Measurements from ENCODE around the gene PSMF1.

The PSMF1 gene

DNA sequence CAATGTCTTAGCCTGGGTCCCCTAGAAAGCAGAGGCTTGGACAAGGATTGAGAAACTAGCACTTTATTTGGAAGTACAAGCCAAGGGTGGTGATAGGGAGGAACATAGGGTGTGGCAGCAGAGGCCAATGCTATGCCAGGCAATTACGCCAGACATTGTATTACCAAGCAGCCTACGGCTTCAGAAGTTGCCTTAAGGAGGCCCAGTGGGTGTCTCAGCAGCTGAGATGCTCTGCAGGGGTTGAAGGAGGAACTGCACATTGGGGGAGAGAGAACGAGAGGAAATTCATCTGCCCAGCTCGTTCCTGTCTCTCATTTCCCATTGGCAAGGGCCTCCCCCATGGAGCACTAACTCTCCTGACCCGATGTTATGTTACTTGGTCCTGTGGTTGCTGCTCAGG, 85.7 kb downstream of the PSMF1 start:
- H3K4me3 ChIP-seq (ENCODE audit: low read depth, low read length) = no peak overlapping the region
- TF ChIP-seq, protein P1, sequence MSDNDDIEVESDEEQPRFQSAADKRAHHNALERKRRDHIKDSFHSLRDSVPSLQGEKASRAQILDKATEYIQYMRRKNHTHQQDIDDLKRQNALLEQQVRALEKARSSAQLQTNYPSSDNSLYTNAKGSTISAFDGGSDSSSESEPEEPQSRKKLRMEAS (IDR thresholded peaks at IDR 0.05; ENCODE audit: low read depth, low read length) = no peak
- no peak for TF ChIP-seq MYC (IDR thresholded peaks at IDR 0.05; ENCODE audit: low read depth, low read length)
- TF ChIP-seq POLR2A (IDR thresholded peaks at IDR 0.05; ENCODE audit: extremely low read depth, insufficient read length) = no peak
- TF ChIP-seq CTCF (IDR thresholded peaks at IDR 0.05; ENCODE audit: low read depth, low read length) = no peak
- no peak for DNase-seq (ENCODE audit: low read depth)

DNA sequence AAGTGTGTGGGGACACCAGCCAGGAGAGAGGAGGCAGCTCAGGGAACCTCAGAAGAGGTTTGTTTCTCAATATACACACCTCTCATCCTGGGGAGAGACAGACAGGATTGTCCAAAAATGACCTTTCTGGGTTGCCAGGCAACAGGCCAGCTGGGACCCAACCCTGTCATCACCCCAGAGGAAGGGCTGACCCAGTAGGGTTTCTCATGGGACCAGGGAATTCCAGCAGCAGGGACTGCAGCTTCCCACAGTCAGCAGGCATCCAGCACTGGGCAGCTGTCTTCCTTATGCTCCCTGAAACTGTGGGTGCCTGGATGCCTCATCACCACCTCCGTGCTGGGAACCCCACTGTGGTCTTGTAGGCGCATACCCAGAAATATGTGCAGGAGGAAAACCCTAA, 86.2 kb downstream of the PSMF1 start:
- no peak for DNase-seq (ENCODE audit: low read depth)
- TF ChIP-seq, protein P1 (IDR thresholded peaks at IDR 0.05; ENCODE audit: low read depth, low read length) = no peak
- TF ChIP-seq MYC (IDR thresholded peaks at IDR 0.05; ENCODE audit: low read depth, low read length) (no peak), CTCF (IDR thresholded peaks at IDR 0.05; ENCODE audit: low read depth, low read length) (no peak), POLR2A (IDR thresholded peaks at IDR 0.05; ENCODE audit: extremely low read depth, insufficient read length) (no peak)
- no peak overlapping the region for H3K4me3 ChIP-seq (ENCODE audit: low read depth, low read length)

- H3K4me3 ChIP-seq (ENCODE audit: low read depth, low read length) = no peak overlapping the region
- TF ChIP-seq POLR2A (IDR thresholded peaks at IDR 0.05; ENCODE audit: extremely low read depth, insufficient read length) (no peak), CTCF (IDR thresholded peaks at IDR 0.05; ENCODE audit: low read depth, low read length) (no peak), MYC (IDR thresholded peaks at IDR 0.05; ENCODE audit: low read depth, low read length) (no peak)
- TF ChIP-seq, protein P1 (IDR thresholded peaks at IDR 0.05; ENCODE audit: low read depth, low read length) = no peak
- DNase-seq (ENCODE audit: low read depth) = no peak
These were observed 87.4 kb downstream of the PSMF1 start for GRCh38 chr20:1205802-1206201.

- DNase-seq (ENCODE audit: low read depth) = no peak
- TF ChIP-seq, protein P1 (IDR thresholded peaks at IDR 0.05; ENCODE audit: low read depth, low read length) = no peak
- TF ChIP-seq CTCF (IDR thresholded peaks at IDR 0.05; ENCODE audit: low read depth, low read length) (no peak), POLR2A (IDR thresholded peaks at IDR 0.05; ENCODE audit: extremely low read depth, insufficient read length) (no peak), MYC (IDR thresholded peaks at IDR 0.05; ENCODE audit: low read depth, low read length) (no peak)
- H3K4me3 ChIP-seq (ENCODE audit: low read depth, low read length) = no peak overlapping the region
These were observed 88.2 kb downstream of the PSMF1 start for GRCh38 chr20:1206366-1207148.

DNA sequence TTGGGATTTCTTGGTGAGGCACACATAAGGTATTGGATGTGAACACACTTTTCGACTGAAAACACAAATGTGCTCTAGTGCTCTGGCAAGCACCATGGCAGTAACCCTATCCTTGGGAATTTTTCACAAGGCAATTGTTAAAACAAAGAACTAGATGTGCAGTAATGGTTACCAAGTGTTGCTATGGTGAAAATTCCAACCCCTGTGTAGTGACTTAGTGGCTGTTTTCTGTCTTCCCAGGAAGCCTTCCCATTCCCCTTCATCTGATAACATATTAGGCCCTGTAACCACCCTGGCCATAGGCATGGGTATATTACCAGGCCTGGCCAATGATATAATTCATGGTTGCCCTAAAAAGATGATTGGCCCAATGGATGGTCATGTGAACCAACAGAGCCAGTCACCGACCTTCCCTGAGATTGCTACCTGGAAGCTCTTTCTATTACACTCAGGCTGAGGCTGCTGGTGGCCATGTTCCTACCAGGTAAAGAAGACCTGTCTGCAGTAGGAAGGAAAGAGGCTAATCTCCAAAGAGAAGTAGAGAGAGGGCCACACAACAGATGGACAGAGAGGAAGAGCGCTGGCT, 89.0 kb downstream of the PSMF1 start:
- no peak for TF ChIP-seq CTCF (IDR thresholded peaks at IDR 0.05; ENCODE audit: low read depth, low read length)
- DNase-seq (ENCODE audit: low read depth) = no peak

More for the DNA sequence above, 89.0 kb downstream of the PSMF1 start:
- no peak overlapping the region for H3K4me3 ChIP-seq (ENCODE audit: low read depth, low read length)
